Left lung (tissue), 10 donors: ENCODE data around the gene ZFR2. TPM values are rescaled to one million over a fixed set of nuclear protein-coding genes. Genes with fewer than 3 reads are reported as not detected.

Experiments
- ATAC-seq: fragments of 200-7000 bp; cut with Tn5 transposase; one replicate; pipeline ENCODE4 v1.9.1; 2020; ENCODE audit warnings: moderate library complexity
- DNase-seq, 4 donors: peaks; one replicate each; pipeline ENCODE4 v3.0.0-alpha.2; 2013 to 2020
- H3K27ac ChIP-seq, 2 donors: fragments of 200-600 bp; sonication (generic) in 1 of 2; one replicate each; pipeline versions ENCODE4 v1.5.0 to v1.8.0; 2020 to 2021
- H3K27me3 ChIP-seq, 2 donors: fragments of 200-600 bp; sonication (generic) in 1 of 2; one replicate each; pipeline versions ENCODE4 v1.5.0 to v1.8.0; 2020 to 2021
- H3K36me3 ChIP-seq, 2 donors: fragments of 200-600 bp; sonication (generic) in 1 of 2; one replicate each; pipeline versions ENCODE4 v1.5.0 to v1.8.0; 2020 to 2021
- H3K4me1 ChIP-seq, 2 donors: fragments of 200-600 bp; one replicate each; pipeline ENCODE4 v1.8.0; 2021
- H3K4me3 ChIP-seq, 2 donors: fragments of 200-600 bp; sonication (generic) in 1 of 2; one replicate each; pipeline versions ENCODE4 v1.5.0 to v1.8.0; 2020 to 2021; ENCODE audit warnings: mild to moderate bottlenecking in 1 of 2
- H3K9me3 ChIP-seq, 2 donors: fragments of 200-600 bp; sonication (generic) in 1 of 2; one replicate each; pipeline versions ENCODE4 v1.5.0 to v1.8.0; 2020 to 2021
- intact Hi-C, 2 donors: fragments of 100-400 bp; cut with DNase I; formaldehyde crosslinking; loops; one replicate each; pipeline versions ENCODE4 v1.11.2 to v1.14.2; 2022
- polyA plus RNA-seq, 6 donors: library from polyadenylated mRNA; unstranded; fragments of 120-200 nt; gene quantifications; one replicate each; pipeline ENCODE4 v1.2.1, GENCODE V29; 2013; ENCODE audit not compliant: insufficient read length in 6 of 6
- total RNA-seq, 2 donors: library from RNA; stranded (reverse); fragmentation: NEBNext Ultra II Directional; extraction: Animal tissue kit (Norgen Biotek cat#: 25700); gene quantifications; one replicate each; pipeline ENCODE4 v1.2.1, GENCODE V29; 2021
- TF ChIP-seq, protein P1 (sequence below), 2 donors: fragments of 200-600 bp; sonication (generic) in 1 of 2; IDR thresholded peaks; one replicate each; pipeline versions ENCODE4 v1.5.0 to v1.8.0; 2021; ENCODE audit warnings: antibody characterized with exemption in 2 of 2
- donor health status: DM: no; HTN: yes; CAD: no.
- donor health status: DM: no; HTN: no; CAD: no.

ZFR2 gene
- total and polyA plus RNA-seq, 8 donors, result 0.18 to 0.99 (median 0.51) TPM

DNA sequence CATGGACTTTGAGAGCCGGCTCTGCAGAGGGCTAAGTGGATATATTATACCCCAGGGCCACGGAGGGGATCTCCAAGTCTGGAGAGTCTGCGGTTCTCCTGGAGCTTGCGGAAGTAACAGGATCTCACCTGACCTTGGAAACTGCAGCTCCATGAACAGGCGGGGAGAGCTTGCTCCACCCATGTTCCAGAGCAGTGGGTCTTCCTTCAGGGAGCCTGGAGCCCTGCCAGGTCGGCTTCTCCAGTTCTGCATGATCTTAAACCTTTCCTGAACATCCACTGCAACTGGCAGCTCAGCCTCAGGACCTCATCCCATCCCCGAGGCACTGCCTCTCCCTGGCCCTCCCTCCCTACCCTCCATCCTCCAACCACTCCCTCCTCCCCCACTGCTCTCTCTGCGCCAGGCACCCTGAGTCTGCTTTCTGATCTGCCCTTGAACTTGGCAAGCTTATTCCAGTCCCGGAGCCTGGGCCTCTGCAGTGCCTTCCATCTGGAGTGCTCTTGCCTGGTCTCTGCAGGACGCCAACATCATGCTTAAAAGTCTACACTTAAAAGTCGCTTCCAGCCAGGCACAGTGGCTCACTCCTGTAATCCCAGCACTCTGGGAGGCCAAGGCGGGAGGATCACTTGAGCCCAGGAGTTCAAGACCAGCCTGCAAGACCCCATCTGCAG lies 24.8 kb upstream of the ZFR2 start:
- Histone ChIP-seq H3K36me3 (no peaks in the 10 kb centered on the region), H3K27ac (no peak overlapping the region), H3K9me3 (peaks cover 0 to 7% of the 10 kb centered on the region in 2 donors), H3K4me3 (no peak overlapping the region), H3K4me1 (no peaks in the 10 kb centered on the region), H3K27me3 (peaks cover 0 to 10% of the 10 kb centered on the region in 2 donors)
- ATAC-seq (no peak), DNase-seq (no peak)
- TF ChIP-seq, protein P1, sequence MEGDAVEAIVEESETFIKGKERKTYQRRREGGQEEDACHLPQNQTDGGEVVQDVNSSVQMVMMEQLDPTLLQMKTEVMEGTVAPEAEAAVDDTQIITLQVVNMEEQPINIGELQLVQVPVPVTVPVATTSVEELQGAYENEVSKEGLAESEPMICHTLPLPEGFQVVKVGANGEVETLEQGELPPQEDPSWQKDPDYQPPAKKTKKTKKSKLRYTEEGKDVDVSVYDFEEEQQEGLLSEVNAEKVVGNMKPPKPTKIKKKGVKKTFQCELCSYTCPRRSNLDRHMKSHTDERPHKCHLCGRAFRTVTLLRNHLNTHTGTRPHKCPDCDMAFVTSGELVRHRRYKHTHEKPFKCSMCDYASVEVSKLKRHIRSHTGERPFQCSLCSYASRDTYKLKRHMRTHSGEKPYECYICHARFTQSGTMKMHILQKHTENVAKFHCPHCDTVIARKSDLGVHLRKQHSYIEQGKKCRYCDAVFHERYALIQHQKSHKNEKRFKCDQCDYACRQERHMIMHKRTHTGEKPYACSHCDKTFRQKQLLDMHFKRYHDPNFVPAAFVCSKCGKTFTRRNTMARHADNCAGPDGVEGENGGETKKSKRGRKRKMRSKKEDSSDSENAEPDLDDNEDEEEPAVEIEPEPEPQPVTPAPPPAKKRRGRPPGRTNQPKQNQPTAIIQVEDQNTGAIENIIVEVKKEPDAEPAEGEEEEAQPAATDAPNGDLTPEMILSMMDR (IDR thresholded peaks at IDR 0.05), result no peak
- intact Hi-C loops, result no loop called here

DNA sequence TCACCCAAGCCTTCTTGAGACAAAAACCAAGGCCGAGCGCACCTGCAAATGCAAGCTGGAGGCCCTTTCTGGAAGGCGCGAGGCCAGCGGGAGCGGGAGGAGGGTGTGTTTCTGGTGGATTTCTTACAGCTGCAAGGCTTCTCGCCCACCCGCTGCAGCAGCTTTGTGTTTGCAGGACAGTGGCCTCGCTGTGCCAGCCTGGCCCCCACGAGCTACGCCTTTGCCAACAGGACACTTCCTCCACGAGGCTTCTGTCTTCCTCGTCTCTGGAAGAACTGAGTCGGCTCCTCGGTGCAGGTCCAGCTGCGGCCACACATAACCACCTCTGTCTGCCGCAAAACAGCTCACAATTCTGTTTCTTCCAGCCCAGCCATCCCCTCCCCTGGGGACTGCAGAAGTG lies 21.8 kb upstream of the ZFR2 start:
- intact Hi-C loops, result no loop called here
- DNase-seq (no peak), ATAC-seq (no peak)
- Histone ChIP-seq H3K9me3 (no peaks in the 10 kb centered on the region), H3K27ac (no peak overlapping the region), H3K27me3 (peaks cover 0 to 10% of the 10 kb centered on the region in 2 donors), H3K36me3 (no peaks in the 10 kb centered on the region), H3K4me1 (no peaks in the 10 kb centered on the region), H3K4me3 (no peak overlapping the region)
- TF ChIP-seq, protein P1 (IDR thresholded peaks at IDR 0.05), result no peak

DNA sequence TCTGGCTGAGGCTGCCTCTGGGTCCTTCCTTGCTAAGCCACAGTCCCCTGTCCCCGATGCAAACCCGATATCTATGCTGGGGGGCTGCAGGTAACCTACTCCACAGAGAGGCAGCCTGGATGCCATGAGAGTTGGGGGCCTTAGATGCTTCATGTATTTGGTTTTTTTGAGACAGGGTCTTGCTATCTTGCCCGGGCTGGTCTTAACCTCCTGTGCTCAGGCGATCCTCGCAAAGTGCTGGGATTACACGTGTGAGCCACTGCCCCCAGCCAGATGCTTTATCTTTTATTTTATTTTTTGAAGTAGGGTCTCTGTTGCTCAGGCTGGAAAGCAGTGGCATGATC lies 13.2 kb upstream of the ZFR2 start:
- Histone ChIP-seq H3K4me1 (no peaks in the 10 kb centered on the region), H3K27me3 (peaks cover 23 to 82% of the 10 kb centered on the region in 2 donors), H3K36me3 (no peaks in the 10 kb centered on the region), H3K27ac (no peak overlapping the region), H3K4me3 (no peak overlapping the region), H3K9me3 (no peaks in the 10 kb centered on the region)
- intact Hi-C loops, result no loop called here
- TF ChIP-seq, protein P1 (IDR thresholded peaks at IDR 0.05), result no peak
- DNase-seq, result no peak
- ATAC-seq, result no peak

DNA sequence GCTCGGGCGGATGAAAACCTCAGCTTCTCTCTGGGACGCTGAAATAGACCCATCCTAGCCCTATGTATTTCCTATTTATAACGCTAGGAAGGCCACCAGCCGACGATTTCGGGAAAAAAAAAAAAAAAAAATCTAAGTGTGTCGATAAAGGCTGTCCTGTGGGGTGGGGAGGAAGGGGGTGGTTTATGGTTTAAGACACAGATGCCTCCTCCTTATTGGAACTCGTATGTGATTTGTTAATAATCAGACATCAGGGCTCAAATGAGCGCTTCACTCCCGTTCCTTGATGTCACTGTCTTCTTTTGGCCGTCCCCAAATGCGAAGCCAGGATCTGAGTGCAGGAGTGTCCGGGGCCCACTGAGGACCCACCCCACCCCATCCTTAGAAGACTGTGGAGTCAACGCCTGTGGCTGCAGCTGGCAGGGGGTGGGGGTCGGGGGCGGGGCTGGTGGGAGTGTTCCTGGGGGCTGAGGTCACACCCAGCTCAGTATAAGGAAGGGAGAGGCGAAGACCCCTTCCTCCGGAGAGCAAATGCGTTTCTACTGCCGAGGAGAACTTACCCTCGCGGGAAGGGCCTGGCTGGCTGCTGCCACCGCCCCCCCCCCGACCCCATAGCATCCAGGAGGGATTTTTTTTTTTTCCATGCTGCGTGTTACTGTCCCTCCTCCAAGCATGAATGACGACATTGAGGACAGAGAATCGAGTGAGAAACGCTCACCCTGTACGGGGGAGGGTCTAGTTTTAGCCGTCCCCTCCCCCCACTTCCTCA lies 12.6 kb upstream of the ZFR2 start:
- ATAC-seq, result no peak
- peaks cover 23 to 86% of the 10 kb centered on the region in 2 donors for H3K27me3 ChIP-seq
- no peak overlapping the region for H3K4me3 ChIP-seq

More for the DNA sequence above, 12.6 kb upstream of the ZFR2 start:
- no peaks in the 10 kb centered on the region for H3K9me3 ChIP-seq
- intact Hi-C loops, result no loop called here
- TF ChIP-seq, protein P1 (IDR thresholded peaks at IDR 0.05), result no peak
- H3K27ac ChIP-seq, result no peak overlapping the region
- H3K4me1 ChIP-seq, result no peaks in the 10 kb centered on the region
- DNase-seq, result no peak
- no peaks in the 10 kb centered on the region for H3K36me3 ChIP-seq
